ENCODE results near the gene ZDHHC17.

DNA sequence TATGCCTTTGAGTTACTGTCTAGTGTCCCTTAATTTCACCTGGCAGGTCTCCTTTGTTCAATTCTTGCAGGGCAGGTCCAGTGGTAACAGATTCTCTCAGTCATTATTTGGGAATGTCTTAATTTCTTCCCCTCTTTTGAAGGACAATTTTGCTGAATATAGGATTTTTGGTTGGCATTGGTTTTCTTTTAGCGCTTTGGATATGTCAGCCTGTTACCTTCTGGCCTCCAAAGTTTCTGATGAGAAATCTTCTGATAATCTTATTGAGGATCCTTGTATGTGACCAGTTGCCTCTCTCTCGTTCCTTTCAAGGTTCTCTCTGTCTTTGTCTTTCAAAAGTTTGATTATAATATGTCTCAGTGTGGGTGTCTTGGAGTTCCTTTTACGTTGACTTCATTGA is 38.1 kb downstream of the ZDHHC17 start:
- TF ChIP-seq, protein P1, sequence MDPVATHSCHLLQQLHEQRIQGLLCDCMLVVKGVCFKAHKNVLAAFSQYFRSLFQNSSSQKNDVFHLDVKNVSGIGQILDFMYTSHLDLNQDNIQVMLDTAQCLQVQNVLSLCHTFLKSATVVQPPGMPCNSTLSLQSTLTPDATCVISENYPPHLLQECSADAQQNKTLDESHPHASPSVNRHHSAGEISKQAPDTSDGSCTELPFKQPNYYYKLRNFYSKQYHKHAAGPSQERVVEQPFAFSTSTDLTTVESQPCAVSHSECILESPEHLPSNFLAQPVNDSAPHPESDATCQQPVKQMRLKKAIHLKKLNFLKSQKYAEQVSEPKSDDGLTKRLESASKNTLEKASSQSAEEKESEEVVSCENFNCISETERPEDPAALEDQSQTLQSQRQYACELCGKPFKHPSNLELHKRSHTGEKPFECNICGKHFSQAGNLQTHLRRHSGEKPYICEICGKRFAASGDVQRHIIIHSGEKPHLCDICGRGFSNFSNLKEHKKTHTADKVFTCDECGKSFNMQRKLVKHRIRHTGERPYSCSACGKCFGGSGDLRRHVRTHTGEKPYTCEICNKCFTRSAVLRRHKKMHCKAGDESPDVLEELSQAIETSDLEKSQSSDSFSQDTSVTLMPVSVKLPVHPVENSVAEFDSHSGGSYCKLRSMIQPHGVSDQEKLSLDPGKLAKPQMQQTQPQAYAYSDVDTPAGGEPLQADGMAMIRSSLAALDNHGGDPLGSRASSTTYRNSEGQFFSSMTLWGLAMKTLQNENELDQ (CRISPR knock-in tag; IDR thresholded peaks at IDR 0.05; ENCODE audit: borderline replicate concordance), result no peak
- no peak for TF ChIP-seq EHMT2 (IDR thresholded peaks at IDR 0.05; ENCODE audit: borderline replicate concordance, low read depth, low read length)
- no peak for TF ChIP-seq KLF16 (CRISPR knock-in tag; IDR thresholded peaks at IDR 0.05)
- no peak for TF ChIP-seq ARID2 (CRISPR knock-in tag; IDR thresholded peaks at IDR 0.05; ENCODE audit: borderline replicate concordance)
- no peak for TF ChIP-seq ZFP37 (CRISPR knock-in tag; IDR thresholded peaks at IDR 0.05; ENCODE audit: borderline replicate concordance)
- TF ChIP-seq KLF9 (CRISPR knock-in tag; IDR thresholded peaks at IDR 0.05; ENCODE audit: low read depth), result no peak
- TF ChIP-seq POLR2A (IDR thresholded peaks at IDR 0.05; ENCODE audit: insufficient read depth in 1 of 2, low read depth in 2 of 2, low read length in 2 of 2), result no peak
- TF ChIP-seq, protein P2, sequence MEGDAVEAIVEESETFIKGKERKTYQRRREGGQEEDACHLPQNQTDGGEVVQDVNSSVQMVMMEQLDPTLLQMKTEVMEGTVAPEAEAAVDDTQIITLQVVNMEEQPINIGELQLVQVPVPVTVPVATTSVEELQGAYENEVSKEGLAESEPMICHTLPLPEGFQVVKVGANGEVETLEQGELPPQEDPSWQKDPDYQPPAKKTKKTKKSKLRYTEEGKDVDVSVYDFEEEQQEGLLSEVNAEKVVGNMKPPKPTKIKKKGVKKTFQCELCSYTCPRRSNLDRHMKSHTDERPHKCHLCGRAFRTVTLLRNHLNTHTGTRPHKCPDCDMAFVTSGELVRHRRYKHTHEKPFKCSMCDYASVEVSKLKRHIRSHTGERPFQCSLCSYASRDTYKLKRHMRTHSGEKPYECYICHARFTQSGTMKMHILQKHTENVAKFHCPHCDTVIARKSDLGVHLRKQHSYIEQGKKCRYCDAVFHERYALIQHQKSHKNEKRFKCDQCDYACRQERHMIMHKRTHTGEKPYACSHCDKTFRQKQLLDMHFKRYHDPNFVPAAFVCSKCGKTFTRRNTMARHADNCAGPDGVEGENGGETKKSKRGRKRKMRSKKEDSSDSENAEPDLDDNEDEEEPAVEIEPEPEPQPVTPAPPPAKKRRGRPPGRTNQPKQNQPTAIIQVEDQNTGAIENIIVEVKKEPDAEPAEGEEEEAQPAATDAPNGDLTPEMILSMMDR (CRISPR knock-in tag; IDR thresholded peaks at IDR 0.05), result no peak
- TF ChIP-seq, protein P3, sequence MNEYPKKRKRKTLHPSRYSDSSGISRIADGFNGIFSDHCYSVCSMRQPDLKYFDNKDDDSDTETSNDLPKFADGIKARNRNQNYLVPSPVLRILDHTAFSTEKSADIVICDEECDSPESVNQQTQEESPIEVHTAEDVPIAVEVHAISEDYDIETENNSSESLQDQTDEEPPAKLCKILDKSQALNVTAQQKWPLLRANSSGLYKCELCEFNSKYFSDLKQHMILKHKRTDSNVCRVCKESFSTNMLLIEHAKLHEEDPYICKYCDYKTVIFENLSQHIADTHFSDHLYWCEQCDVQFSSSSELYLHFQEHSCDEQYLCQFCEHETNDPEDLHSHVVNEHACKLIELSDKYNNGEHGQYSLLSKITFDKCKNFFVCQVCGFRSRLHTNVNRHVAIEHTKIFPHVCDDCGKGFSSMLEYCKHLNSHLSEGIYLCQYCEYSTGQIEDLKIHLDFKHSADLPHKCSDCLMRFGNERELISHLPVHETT (CRISPR knock-in tag; conservative IDR thresholded peaks at IDR 0.05), result no peak
- TF ChIP-seq JUND (CRISPR knock-in tag; IDR thresholded peaks at IDR 0.05), result no peak
- no peak for TF ChIP-seq HHEX (CRISPR knock-in tag; IDR thresholded peaks at IDR 0.05)
- TF ChIP-seq, protein P4, sequence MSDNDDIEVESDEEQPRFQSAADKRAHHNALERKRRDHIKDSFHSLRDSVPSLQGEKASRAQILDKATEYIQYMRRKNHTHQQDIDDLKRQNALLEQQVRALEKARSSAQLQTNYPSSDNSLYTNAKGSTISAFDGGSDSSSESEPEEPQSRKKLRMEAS (IDR thresholded peaks at IDR 0.05), result no peak
- TF ChIP-seq ZNF567 (CRISPR knock-in tag; IDR thresholded peaks at IDR 0.05; ENCODE audit: borderline replicate concordance), result no peak
- TF ChIP-seq EEA1 (CRISPR knock-in tag; IDR thresholded peaks at IDR 0.05; ENCODE audit: borderline replicate concordance), result no peak

Data from HepG2 (cell line).